ENCODE data around the gene PRDM15. TPM values are rescaled to one million over a fixed set of nuclear protein-coding genes. Genes with fewer than 3 reads are reported as not detected.

The PRDM15 gene
- total RNA-seq, 2 donors from 2014 or later = 12.1 to 14.6 TPM

DNA sequence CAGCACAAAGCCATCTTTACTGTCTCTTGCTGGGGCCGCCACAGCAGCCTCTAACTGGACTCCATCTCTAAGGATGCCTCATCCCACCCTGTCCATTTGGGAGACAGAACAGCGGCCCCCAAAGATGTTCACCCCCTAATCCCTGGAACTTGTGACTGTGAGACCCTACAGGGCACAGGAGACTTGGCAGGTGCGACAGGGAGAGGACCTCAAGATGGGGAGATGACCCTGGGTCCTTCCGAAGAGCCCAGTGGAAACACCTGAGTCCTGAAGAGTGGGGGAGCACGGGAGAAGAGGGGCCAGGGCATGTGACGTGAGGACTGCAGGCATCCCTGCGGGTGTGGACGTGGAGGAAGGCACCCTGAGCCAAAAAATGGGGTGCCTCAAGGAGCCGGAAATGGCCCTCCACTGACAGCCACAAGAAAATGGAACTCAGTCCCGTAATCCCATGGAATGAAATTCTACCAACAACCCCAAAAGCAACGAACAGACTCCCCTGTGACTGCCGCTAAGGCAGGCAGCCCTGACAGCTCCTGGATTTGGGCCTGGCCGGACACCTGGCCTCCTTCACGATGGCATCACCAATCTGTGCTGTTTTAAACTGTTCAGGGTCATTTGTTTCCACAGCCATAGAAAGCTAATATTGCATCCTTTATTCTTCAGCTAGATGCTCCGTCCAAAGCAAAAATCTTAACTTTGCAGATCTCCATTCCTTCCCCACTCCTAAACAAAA, 40.7 kb upstream of the PRDM15 start:
- Mint-ChIP-seq H3K27ac (no peak overlapping the region), H3K36me3 (ENCODE audit: insufficient read depth in 2 of 2) (peaks cover 0 to 2% of the 10 kb centered on the region in 2 donors), H3K4me1 (ENCODE audit: low read depth) (peaks cover 43% of the 10 kb centered on the region), H3K4me3 (no peak overlapping the region), H3K27me3 (ENCODE audit: low read depth) (no peaks in the 10 kb centered on the region), H3K9me3 (no peaks in the 10 kb centered on the region)
- DNase-seq (no peak), ATAC-seq (replicated peaks in 1 of 2) (no peak)

DNA sequence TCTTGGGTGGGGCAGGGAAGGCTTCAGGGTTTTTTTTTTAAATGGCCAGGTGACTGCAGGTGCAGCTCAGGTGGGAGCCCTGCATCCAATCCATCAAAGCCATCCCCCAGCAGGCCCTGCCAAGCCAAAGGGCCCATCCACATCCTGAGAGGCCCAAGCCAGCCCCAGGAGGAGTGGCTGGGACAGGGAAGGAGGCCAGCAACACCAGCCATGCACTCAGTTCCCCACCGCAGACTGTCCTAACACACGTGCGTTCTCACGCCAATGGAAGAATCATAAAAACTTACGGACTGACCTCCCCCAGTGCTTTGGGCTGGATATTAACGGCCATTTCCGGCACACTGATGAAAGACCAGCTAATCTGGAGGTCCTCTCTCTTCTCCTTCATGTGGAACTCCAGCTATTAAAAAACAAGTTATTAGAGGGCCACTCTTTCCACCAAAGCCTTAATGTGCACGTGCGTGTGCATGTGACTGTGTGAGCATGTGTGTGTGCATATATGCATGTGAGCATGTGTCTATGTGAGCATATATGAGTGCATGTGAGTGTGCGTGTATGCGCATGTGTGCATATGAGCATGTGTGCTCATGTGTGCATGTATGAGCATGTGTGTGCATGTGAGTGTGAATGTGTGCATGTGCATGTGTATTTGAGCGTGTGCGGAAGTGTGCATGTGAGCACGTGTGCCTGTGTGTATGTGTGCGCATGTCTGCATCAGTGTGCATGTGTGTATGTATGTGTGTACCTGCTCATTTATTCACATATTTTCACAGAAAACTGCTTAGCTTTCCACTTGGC, 39.6 kb upstream of the PRDM15 start:
- ATAC-seq (replicated peaks in 1 of 2) = no peak
- Mint-ChIP-seq H3K4me1 (ENCODE audit: low read depth) (peaks cover 32% of the 10 kb centered on the region), H3K27ac (no peak overlapping the region), H3K36me3 (ENCODE audit: insufficient read depth in 2 of 2) (peaks cover 0 to 2% of the 10 kb centered on the region in 2 donors), H3K9me3 (no peaks in the 10 kb centered on the region), H3K27me3 (ENCODE audit: low read depth) (no peaks in the 10 kb centered on the region), H3K4me3 (no peak overlapping the region)
- no peak for DNase-seq

- H3K27ac Mint-ChIP-seq = no peak overlapping the region
- peaks cover 20% of the 10 kb centered on the region for H3K4me1 Mint-ChIP-seq (ENCODE audit: low read depth)
- H3K36me3 Mint-ChIP-seq (ENCODE audit: insufficient read depth in 2 of 2) = peaks cover 0 to 2% of the 10 kb centered on the region in 2 donors
- no peaks in the 10 kb centered on the region for H3K9me3 Mint-ChIP-seq
- no peaks in the 10 kb centered on the region for H3K27me3 Mint-ChIP-seq (ENCODE audit: low read depth)
- H3K4me3 Mint-ChIP-seq = no peak overlapping the region
- DNase-seq (no peak), ATAC-seq (replicated peaks in 1 of 2) (no peak)
Observed at GRCh38 chr21:41917531-41917930, 38.4 kb upstream of the PRDM15 start.

GRCh38 chr21:41916888-41917433, 37.8 kb upstream of the PRDM15 start:
- Mint-ChIP-seq H3K27me3 (ENCODE audit: low read depth) (no peaks in the 10 kb centered on the region), H3K9me3 (no peaks in the 10 kb centered on the region), H3K27ac (no peak overlapping the region), H3K4me1 (ENCODE audit: low read depth) (peaks cover 14% of the 10 kb centered on the region), H3K36me3 (ENCODE audit: insufficient read depth in 2 of 2) (peaks cover 0 to 2% of the 10 kb centered on the region in 2 donors), H3K4me3 (no peak overlapping the region)
- DNase-seq (no peak), ATAC-seq (replicated peaks in 1 of 2) (no peak)

DNA sequence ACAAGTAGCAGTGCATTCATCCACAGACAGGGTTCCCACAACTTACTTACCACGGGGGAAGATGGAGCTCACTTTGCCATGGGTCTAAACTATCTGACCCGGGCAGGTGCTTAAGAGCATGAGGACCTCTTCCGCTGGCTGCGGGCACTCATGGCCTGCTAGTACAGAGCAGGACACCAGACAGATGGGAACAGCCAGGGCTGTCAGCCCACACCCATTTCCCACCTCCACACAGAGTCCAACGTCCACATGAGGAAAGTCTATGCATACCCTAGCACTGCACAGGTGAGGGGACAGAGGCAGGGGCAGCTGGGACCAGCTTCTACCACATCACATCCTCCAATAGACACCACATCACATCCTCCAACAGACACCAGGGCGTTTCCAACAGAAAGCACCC, 35.8 kb upstream of the PRDM15 start:
- no peak for ATAC-seq (replicated peaks in 1 of 2)

GRCh38 chr21:41914358-41914757, 35.2 kb upstream of the PRDM15 start:
- ATAC-seq (replicated peaks in 1 of 2) = no peak
- no peak for DNase-seq
- Mint-ChIP-seq H3K27ac (no peak overlapping the region), H3K9me3 (no peaks in the 10 kb centered on the region), H3K4me3 (no peak overlapping the region), H3K36me3 (ENCODE audit: insufficient read depth in 2 of 2) (peaks cover 0 to 2% of the 10 kb centered on the region in 2 donors), H3K4me1 (ENCODE audit: low read depth) (no peaks in the 10 kb centered on the region), H3K27me3 (ENCODE audit: low read depth) (no peaks in the 10 kb centered on the region)

More for the DNA sequence above, 35.8 kb upstream of the PRDM15 start:
- H3K27ac Mint-ChIP-seq = no peak overlapping the region
- H3K4me3 Mint-ChIP-seq = no peak overlapping the region
- H3K27me3 Mint-ChIP-seq (ENCODE audit: low read depth) = no peaks in the 10 kb centered on the region
- peaks cover 0 to 2% of the 10 kb centered on the region in 2 donors for H3K36me3 Mint-ChIP-seq (ENCODE audit: insufficient read depth in 2 of 2)
- H3K4me1 Mint-ChIP-seq (ENCODE audit: low read depth) = no peaks in the 10 kb centered on the region
- no peak for DNase-seq
- H3K9me3 Mint-ChIP-seq = no peaks in the 10 kb centered on the region

GRCh38 chr21:41913230-41913629, 34.1 kb upstream of the PRDM15 start:
- Mint-ChIP-seq H3K27me3 (ENCODE audit: low read depth) (no peaks in the 10 kb centered on the region), H3K36me3 (ENCODE audit: insufficient read depth in 2 of 2) (peaks cover 0 to 2% of the 10 kb centered on the region in 2 donors), H3K4me1 (ENCODE audit: low read depth) (no peaks in the 10 kb centered on the region), H3K27ac (no peak overlapping the region), H3K9me3 (no peaks in the 10 kb centered on the region), H3K4me3 (no peak overlapping the region)
- DNase-seq (no peak), ATAC-seq (replicated peaks in 1 of 2) (no peak)

GRCh38 chr21:41908829-41909228, 29.7 kb upstream of the PRDM15 start:
- no peak for DNase-seq
- Mint-ChIP-seq H3K27me3 (ENCODE audit: low read depth) (no peaks in the 10 kb centered on the region), H3K27ac (no peak overlapping the region), H3K36me3 (ENCODE audit: insufficient read depth in 2 of 2) (peaks cover 0 to 2% of the 10 kb centered on the region in 2 donors), H3K4me1 (ENCODE audit: low read depth) (peaks cover 1% of the 10 kb centered on the region), H3K9me3 (no peaks in the 10 kb centered on the region), H3K4me3 (no peak overlapping the region)
- no peak for ATAC-seq (replicated peaks in 1 of 2)

- H3K27ac Mint-ChIP-seq = no peak overlapping the region
- no peak for ATAC-seq (replicated peaks in 1 of 2)
- no peak overlapping the region for H3K4me3 Mint-ChIP-seq
- no peak for DNase-seq
- peaks cover 6% of the 10 kb centered on the region for H3K4me1 Mint-ChIP-seq (ENCODE audit: low read depth)
- no peaks in the 10 kb centered on the region for H3K27me3 Mint-ChIP-seq (ENCODE audit: low read depth)
- no peaks in the 10 kb centered on the region for H3K9me3 Mint-ChIP-seq
- H3K36me3 Mint-ChIP-seq (ENCODE audit: insufficient read depth in 2 of 2) = peaks cover 0 to 2% of the 10 kb centered on the region in 2 donors
Observed at GRCh38 chr21:41907496-41908258, 28.5 kb upstream of the PRDM15 start.

- Mint-ChIP-seq H3K9me3 (no peaks in the 10 kb centered on the region), H3K27ac (no peak overlapping the region), H3K4me1 (ENCODE audit: low read depth) (peaks cover 13% of the 10 kb centered on the region), H3K27me3 (ENCODE audit: low read depth) (no peaks in the 10 kb centered on the region), H3K36me3 (ENCODE audit: insufficient read depth in 2 of 2) (peaks cover 0 to 2% of the 10 kb centered on the region in 2 donors), H3K4me3 (no peak overlapping the region)
- ATAC-seq (replicated peaks in 1 of 2) = no peak
- DNase-seq = no peak
Observed at GRCh38 chr21:41906770-41907169, 27.6 kb upstream of the PRDM15 start.

DNA sequence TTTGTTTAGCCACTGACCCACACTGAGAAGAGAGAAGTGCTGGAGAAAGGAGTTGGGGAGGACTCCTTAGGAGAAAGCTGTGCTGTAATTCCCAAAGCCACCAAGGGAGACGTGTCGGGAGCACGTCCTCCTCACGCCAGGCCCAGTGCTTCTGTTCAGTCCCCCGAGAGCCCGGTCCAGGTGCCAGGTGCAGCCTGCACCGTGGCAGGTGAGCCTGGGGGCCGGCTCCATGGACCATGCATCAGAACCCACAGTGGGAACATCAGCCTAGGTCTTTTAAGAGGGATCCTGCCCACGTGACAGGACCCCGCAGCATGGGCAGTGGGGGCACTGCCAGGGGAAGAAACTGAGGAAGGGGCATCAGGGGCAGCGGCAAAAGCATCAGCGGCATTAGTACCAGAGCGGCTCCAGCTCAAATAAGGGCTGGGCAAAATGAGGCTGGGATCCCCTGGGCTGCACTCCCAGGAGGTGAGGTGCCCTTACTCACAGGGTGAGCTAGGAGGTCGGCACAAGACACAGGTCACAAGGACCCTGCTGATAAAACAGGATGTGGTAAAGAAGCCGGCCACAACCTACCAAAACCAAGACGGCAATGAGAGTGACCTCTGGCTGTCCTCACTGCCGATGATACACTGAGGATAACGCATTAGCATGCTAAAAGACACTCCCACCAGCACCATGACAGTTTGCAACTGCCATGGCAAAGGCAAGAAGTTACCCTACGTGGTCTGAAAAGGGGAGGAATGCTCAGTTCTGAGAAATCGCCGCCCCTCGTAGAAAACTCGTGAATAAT, 24.6 kb upstream of the PRDM15 start:
- no peaks in the 10 kb centered on the region for H3K27me3 Mint-ChIP-seq (ENCODE audit: low read depth)
- H3K4me3 Mint-ChIP-seq = no peak overlapping the region
- DNase-seq (no peak), ATAC-seq (replicated peaks in 1 of 2) (no peak)
- peaks cover 3 to 7% of the 10 kb centered on the region in 2 donors for H3K36me3 Mint-ChIP-seq (ENCODE audit: insufficient read depth in 2 of 2)
- no peaks in the 10 kb centered on the region for H3K9me3 Mint-ChIP-seq
- H3K4me1 Mint-ChIP-seq (ENCODE audit: low read depth) = peaks cover 44% of the 10 kb centered on the region
- no peak overlapping the region for H3K27ac Mint-ChIP-seq

GRCh38 chr21:41902946-41903345, 23.8 kb upstream of the PRDM15 start:
- Mint-ChIP-seq H3K9me3 (no peaks in the 10 kb centered on the region), H3K27me3 (ENCODE audit: low read depth) (no peaks in the 10 kb centered on the region), H3K4me1 (ENCODE audit: low read depth) (peaks cover 52% of the 10 kb centered on the region), H3K27ac (no peak overlapping the region), H3K36me3 (ENCODE audit: insufficient read depth in 2 of 2) (peaks cover 3 to 7% of the 10 kb centered on the region in 2 donors), H3K4me3 (no peak overlapping the region)
- DNase-seq = no peak
- no peak for ATAC-seq (replicated peaks in 1 of 2)
